WTC11 (cell line): Measurements from ENCODE around the gene UBE2J2. TPM values are rescaled to one million over a fixed set of nuclear protein-coding genes. Genes with fewer than 3 reads are reported as not detected.

Experiments used
- ATAC-seq: fragments of 200-7000 bp; cut with Tn5 transposase; 2 replicates; pipeline ENCODE4 v1.10.0; 2021; ENCODE audit warnings: mild to moderate bottlenecking, moderate library complexity
- CTCF ChIA-PET: fragments of 300-600 bp; sonication (Branson Sonifier 250); formaldehyde crosslinking; loops from one replicate; lab custom pipeline; 2021; ENCODE audit warnings: antibody characterized with exemption; lab: Charles Lee
- POLR2A ChIA-PET: fragments of 350-600 bp; sonication (Branson Sonifier 250); formaldehyde crosslinking; loops from one replicate; lab custom pipeline; 2021; ENCODE audit warnings: antibody characterized with exemption; lab: Charles Lee
- DNase-seq: peaks from one replicate; pipeline ENCODE4 v3.0.0; 2021; ENCODE audit warnings: low spot score
- H3K27ac Mint-ChIP-seq: 2 replicates; pipeline ENCODE4 v1.8.0; 2021; ENCODE audit warnings: mixed read lengths
- H3K27me3 Mint-ChIP-seq: 2 replicates; pipeline ENCODE4 v1.8.0; 2021; ENCODE audit warnings: low read depth, mild to moderate bottlenecking, moderate library complexity, mixed read lengths
- H3K36me3 Mint-ChIP-seq: 2 replicates; pipeline ENCODE4 v1.8.0; 2021; ENCODE audit warnings: mixed read lengths
- H3K4me1 Mint-ChIP-seq: 2 replicates; pipeline ENCODE4 v1.8.0; 2022; ENCODE audit warnings: mixed read lengths
- H3K4me3 Mint-ChIP-seq: 2 replicates; pipeline ENCODE4 v1.8.0; 2021; ENCODE audit warnings: mild to moderate bottlenecking, moderate library complexity, mixed read lengths
- H3K9me3 Mint-ChIP-seq: 2 replicates; pipeline ENCODE4 v1.8.0; 2021; ENCODE audit warnings: mixed read lengths
- CREB1 ChIP-seq: sonication (generic); formaldehyde crosslinking; IDR thresholded peaks from 2 replicates; pipeline ENCODE4 v1.8.0; 2023; ENCODE audit warnings: mild to moderate bottlenecking, missing genetic modification reagents
- E2F1 ChIP-seq: sonication (generic); formaldehyde crosslinking; IDR thresholded peaks from 2 replicates; pipeline ENCODE4 v1.8.0; 2022; ENCODE audit warnings: mild to moderate bottlenecking, missing genetic modification reagents
- ESRRA ChIP-seq: sonication (generic); formaldehyde crosslinking; IDR thresholded peaks from 2 replicates; pipeline ENCODE4 v1.8.1; 2022; ENCODE audit warnings: mild to moderate bottlenecking, missing genetic modification reagents, borderline replicate concordance
- FOXJ3 ChIP-seq: sonication (generic); formaldehyde crosslinking; IDR thresholded peaks from 2 replicates; pipeline ENCODE4 v1.9.0; 2021; ENCODE audit warnings: missing genetic modification reagents, mild to moderate bottlenecking, borderline replicate concordance
- GABPB1 ChIP-seq: sonication (generic); formaldehyde crosslinking; IDR thresholded peaks from 2 replicates; pipeline ENCODE4 v1.8.1; 2023; ENCODE audit warnings: mild to moderate bottlenecking, missing genetic modification reagents
- GRHL2 ChIP-seq: fragments of 250-450 bp; sonication (Bioruptor Pico); IDR thresholded peaks from 2 replicates; pipeline ENCODE4 v1.8.0; 2022; ENCODE audit warnings: mild to moderate bottlenecking, moderate library complexity; ENCODE audit not compliant: insufficient replicate concordance, severe bottlenecking
- KAT7 ChIP-seq: sonication (generic); formaldehyde crosslinking; IDR thresholded peaks from 2 replicates; pipeline ENCODE4 v1.8.1; 2023; ENCODE audit warnings: missing genetic modification reagents, mild to moderate bottlenecking, borderline replicate concordance
- MLX ChIP-seq: sonication (generic); formaldehyde crosslinking; IDR thresholded peaks from 2 replicates; pipeline ENCODE4 v1.8.1; 2023; ENCODE audit warnings: mild to moderate bottlenecking, missing genetic modification reagents, moderate library complexity
- NFE2L1 ChIP-seq: sonication (generic); formaldehyde crosslinking; IDR thresholded peaks from 2 replicates; pipeline ENCODE4 v1.8.1; 2023; ENCODE audit warnings: missing genetic modification reagents
- PRDM15 ChIP-seq: sonication (generic); formaldehyde crosslinking; IDR thresholded peaks from 2 replicates; pipeline ENCODE4 v1.8.0; 2022; ENCODE audit warnings: missing genetic modification reagents
- SMAD4 ChIP-seq: sonication (generic); formaldehyde crosslinking; IDR thresholded peaks from 2 replicates; pipeline ENCODE4 v1.8.0; 2022; ENCODE audit warnings: mild to moderate bottlenecking, missing genetic modification reagents
- TEAD1 ChIP-seq: sonication (generic); formaldehyde crosslinking; IDR thresholded peaks from 2 replicates; pipeline ENCODE4 v1.8.0; 2022; ENCODE audit warnings: mild to moderate bottlenecking, missing genetic modification reagents
- ZBTB21 ChIP-seq: sonication (generic); formaldehyde crosslinking; IDR thresholded peaks from 2 replicates; pipeline ENCODE4 v1.8.1; 2023; ENCODE audit warnings: mild to moderate bottlenecking, missing genetic modification reagents, borderline replicate concordance
- ZNF219 ChIP-seq: sonication (generic); formaldehyde crosslinking; IDR thresholded peaks from 2 replicates; pipeline ENCODE4 v1.8.0; 2023; ENCODE audit warnings: missing genetic modification reagents, mild to moderate bottlenecking, borderline replicate concordance
- ZNF317 ChIP-seq: sonication (generic); formaldehyde crosslinking; IDR thresholded peaks from 2 replicates; pipeline ENCODE4 v1.8.1; 2023; ENCODE audit warnings: low read depth, mild to moderate bottlenecking, moderate library complexity, missing genetic modification reagents, borderline replicate concordance
- ZNF416 ChIP-seq: fragments of 250-450 bp; sonication (Bioruptor Pico); IDR thresholded peaks from 2 replicates; pipeline ENCODE4 v1.9.0; 2021; ENCODE audit warnings: mild to moderate bottlenecking, inconsistent platforms
- total RNA-seq: library from RNA; stranded (reverse); gene quantifications from 3 replicates; pipeline ENCODE4 v1.2.3, GENCODE V29; 2021
- TF ChIP-seq, protein P1 (sequence below): sonication (generic); formaldehyde crosslinking; IDR thresholded peaks from 2 replicates; pipeline ENCODE4 v1.8.1; 2022; ENCODE audit warnings: low read depth, missing genetic modification reagents, borderline replicate concordance
- TF ChIP-seq, protein P2 (sequence below): fragments of 250-450 bp; sonication (Bioruptor Pico); IDR thresholded peaks from 2 replicates; pipeline ENCODE4 v1.9.0; 2021; ENCODE audit warnings: mild to moderate bottlenecking, borderline replicate concordance
- TF ChIP-seq, protein P3 (sequence below): sonication (generic); formaldehyde crosslinking; IDR thresholded peaks from 2 replicates; pipeline ENCODE4 v1.8.1; 2022; ENCODE audit warnings: missing genetic modification reagents, borderline replicate concordance

The UBE2J2 gene
- total RNA-seq, 1 experiment from 2014 or later = 72.2 TPM

DNA sequence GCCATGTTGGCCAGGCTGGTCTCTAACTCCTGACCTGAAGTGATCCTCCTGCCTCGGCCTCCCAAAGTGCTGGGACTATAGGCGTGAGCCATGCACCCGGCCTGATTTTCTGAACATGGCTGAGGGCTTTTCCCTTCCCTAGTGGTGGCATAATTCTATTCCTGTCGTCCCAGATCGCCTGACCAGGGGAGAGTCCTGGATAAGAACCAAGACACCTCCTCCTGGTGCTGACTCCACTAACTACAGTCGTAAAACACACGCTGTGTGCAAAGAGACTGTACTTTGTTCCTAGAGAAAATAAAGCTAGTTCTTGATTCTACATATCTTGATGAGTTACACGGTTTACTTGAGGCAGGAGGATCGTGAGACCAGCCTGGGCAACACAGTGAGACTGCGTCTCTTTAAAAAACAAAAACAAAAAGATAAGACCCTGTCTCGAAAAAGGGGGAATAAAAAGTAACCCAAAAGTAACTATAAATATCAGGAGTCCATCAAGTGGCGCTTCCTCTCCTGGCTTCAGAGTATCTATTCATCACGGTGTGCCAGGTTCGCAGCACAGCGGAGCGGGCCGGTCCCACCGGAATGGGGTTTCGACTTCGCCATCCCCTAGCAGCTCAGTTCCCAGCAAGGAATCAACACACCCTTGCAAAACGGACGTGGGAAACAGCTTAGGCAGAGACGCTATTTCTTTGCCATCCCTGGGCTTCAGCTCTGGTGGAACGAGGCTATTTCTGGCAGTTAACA lies 42.8 kb downstream of the UBE2J2 start:
- H3K4me1 Mint-ChIP-seq = peaks cover 10% of the 10 kb centered on the region
- ChIA-PET CTCF (interaction anchor here (0.7 to 2.3 kb wide), 5 partner anchors 57 to 215 kb away, joined by 3 to 19 read pairs (median 3); partner anchors contain the start of gene TTLL10), POLR2A (no interaction called here)
- peak overlapping the region; percentile 81 for H3K27ac Mint-ChIP-seq
- peaks cover 3% of the 10 kb centered on the region; the same call in 1 of the 2 replicates for H3K9me3 Mint-ChIP-seq
- DNase-seq = no peak
- no peaks in the 10 kb centered on the region for H3K27me3 Mint-ChIP-seq
- peaks cover 11% of the 10 kb centered on the region for H3K36me3 Mint-ChIP-seq
- TF ChIP-seq MLX (CRISPR knock-in tag) (no peak), ZNF416 (CRISPR knock-in tag) (no peak), GABPB1 (CRISPR knock-in tag) (no peak), ZBTB21 (no peak), CREB1 (CRISPR knock-in tag) (no peak), ZNF219 (CRISPR knock-in tag) (no peak), KAT7 (CRISPR knock-in tag) (no peak), FOXJ3 (no peak), E2F1 (CRISPR knock-in tag) (no peak), SMAD4 (CRISPR knock-in tag) (no peak), ZNF317 (CRISPR knock-in tag) (no peak), PRDM15 (no peak), GRHL2 (CRISPR knock-in tag) (no peak), ESRRA (CRISPR knock-in tag) (no peak), TEAD1 (no peak), NFE2L1 (no peak)
- TF ChIP-seq, protein P1, sequence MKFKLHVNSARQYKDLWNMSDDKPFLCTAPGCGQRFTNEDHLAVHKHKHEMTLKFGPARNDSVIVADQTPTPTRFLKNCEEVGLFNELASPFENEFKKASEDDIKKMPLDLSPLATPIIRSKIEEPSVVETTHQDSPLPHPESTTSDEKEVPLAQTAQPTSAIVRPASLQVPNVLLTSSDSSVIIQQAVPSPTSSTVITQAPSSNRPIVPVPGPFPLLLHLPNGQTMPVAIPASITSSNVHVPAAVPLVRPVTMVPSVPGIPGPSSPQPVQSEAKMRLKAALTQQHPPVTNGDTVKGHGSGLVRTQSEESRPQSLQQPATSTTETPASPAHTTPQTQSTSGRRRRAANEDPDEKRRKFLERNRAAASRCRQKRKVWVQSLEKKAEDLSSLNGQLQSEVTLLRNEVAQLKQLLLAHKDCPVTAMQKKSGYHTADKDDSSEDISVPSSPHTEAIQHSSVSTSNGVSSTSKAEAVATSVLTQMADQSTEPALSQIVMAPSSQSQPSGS = no peak
- TF ChIP-seq, protein P2, sequence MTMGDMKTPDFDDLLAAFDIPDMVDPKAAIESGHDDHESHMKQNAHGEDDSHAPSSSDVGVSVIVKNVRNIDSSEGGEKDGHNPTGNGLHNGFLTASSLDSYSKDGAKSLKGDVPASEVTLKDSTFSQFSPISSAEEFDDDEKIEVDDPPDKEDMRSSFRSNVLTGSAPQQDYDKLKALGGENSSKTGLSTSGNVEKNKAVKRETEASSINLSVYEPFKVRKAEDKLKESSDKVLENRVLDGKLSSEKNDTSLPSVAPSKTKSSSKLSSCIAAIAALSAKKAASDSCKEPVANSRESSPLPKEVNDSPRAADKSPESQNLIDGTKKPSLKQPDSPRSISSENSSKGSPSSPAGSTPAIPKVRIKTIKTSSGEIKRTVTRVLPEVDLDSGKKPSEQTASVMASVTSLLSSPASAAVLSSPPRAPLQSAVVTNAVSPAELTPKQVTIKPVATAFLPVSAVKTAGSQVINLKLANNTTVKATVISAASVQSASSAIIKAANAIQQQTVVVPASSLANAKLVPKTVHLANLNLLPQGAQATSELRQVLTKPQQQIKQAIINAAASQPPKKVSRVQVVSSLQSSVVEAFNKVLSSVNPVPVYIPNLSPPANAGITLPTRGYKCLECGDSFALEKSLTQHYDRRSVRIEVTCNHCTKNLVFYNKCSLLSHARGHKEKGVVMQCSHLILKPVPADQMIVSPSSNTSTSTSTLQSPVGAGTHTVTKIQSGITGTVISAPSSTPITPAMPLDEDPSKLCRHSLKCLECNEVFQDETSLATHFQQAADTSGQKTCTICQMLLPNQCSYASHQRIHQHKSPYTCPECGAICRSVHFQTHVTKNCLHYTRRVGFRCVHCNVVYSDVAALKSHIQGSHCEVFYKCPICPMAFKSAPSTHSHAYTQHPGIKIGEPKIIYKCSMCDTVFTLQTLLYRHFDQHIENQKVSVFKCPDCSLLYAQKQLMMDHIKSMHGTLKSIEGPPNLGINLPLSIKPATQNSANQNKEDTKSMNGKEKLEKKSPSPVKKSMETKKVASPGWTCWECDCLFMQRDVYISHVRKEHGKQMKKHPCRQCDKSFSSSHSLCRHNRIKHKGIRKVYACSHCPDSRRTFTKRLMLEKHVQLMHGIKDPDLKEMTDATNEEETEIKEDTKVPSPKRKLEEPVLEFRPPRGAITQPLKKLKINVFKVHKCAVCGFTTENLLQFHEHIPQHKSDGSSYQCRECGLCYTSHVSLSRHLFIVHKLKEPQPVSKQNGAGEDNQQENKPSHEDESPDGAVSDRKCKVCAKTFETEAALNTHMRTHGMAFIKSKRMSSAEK (CRISPR knock-in tag) = no peak
- TF ChIP-seq, protein P3, sequence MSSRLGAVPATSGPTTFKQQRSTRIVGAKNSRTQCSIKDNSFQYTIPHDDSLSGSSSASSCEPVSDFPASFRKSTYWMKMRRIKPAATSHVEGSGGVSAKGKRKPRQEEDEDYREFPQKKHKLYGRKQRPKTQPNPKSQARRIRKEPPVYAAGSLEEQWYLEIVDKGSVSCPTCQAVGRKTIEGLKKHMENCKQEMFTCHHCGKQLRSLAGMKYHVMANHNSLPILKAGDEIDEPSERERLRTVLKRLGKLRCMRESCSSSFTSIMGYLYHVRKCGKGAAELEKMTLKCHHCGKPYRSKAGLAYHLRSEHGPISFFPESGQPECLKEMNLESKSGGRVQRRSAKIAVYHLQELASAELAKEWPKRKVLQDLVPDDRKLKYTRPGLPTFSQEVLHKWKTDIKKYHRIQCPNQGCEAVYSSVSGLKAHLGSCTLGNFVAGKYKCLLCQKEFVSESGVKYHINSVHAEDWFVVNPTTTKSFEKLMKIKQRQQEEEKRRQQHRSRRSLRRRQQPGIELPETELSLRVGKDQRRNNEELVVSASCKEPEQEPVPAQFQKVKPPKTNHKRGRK (CRISPR knock-in tag) = no peak
- no peak for ATAC-seq
- peak overlapping the region; percentile 90 for H3K4me3 Mint-ChIP-seq
